Colonic mucosa (tissue), 4 donors: ENCODE data around the gene TGM4. TPM values are rescaled to one million over a fixed set of nuclear protein-coding genes. Genes with fewer than 3 reads are reported as not detected.

Experiments
- DNase-seq: peaks from one replicate; pipeline ENCODE4 v3.0.0-alpha.2; 2020
- H3K27ac ChIP-seq: fragments of 200-600 bp; one replicate; pipeline ENCODE4 v1.8.0; 2021
- H3K27me3 ChIP-seq: fragments of 200-600 bp; one replicate; pipeline ENCODE4 v1.8.0; 2021
- H3K36me3 ChIP-seq: fragments of 200-600 bp; one replicate; pipeline ENCODE4 v1.8.0; 2021
- H3K4me1 ChIP-seq: fragments of 200-600 bp; one replicate; pipeline ENCODE4 v1.8.0; 2021; ENCODE audit warnings: mild to moderate bottlenecking
- H3K4me3 ChIP-seq: fragments of 200-600 bp; one replicate; pipeline ENCODE4 v1.8.0; 2021
- H3K9ac ChIP-seq, 2 donors: one replicate each; pipeline ENCODE4 v1.7.0; 2013; ENCODE audit warnings: control low read depth in 2 of 2, low read depth in 2 of 2, low read length in 2 of 2
- H3K9me3 ChIP-seq: fragments of 200-600 bp; one replicate; pipeline ENCODE4 v1.8.0; 2021
- intact Hi-C: fragments of 100-400 bp; cut with DNase I; formaldehyde crosslinking; loops from one replicate; pipeline ENCODE4 v1.14.1; 2022
- total RNA-seq, 2 donors: library from RNA; stranded (reverse); fragmentation: NEBNext Ultra II Directional in 1 of 2; extraction: Animal tissue kit (Norgen Biotek cat#: 25700) in 1 of 2; gene quantifications; one replicate each; pipeline ENCODE4 v1.2.1, GENCODE V29; 2021
- TF ChIP-seq, protein P1 (sequence below): fragments of 200-600 bp; IDR thresholded peaks from one replicate; pipeline ENCODE4 v1.8.0; 2022; ENCODE audit warnings: antibody characterized with exemption, mild to moderate bottlenecking
- donor health status: healthy.
- donor health status: DM: no; HTN: no; CAD: no.
- donor health status: DM: no; HTN: no; CAD: no.

TGM4 gene
- total RNA-seq, 2 donors from 2014 or later, result not detected

DNA sequence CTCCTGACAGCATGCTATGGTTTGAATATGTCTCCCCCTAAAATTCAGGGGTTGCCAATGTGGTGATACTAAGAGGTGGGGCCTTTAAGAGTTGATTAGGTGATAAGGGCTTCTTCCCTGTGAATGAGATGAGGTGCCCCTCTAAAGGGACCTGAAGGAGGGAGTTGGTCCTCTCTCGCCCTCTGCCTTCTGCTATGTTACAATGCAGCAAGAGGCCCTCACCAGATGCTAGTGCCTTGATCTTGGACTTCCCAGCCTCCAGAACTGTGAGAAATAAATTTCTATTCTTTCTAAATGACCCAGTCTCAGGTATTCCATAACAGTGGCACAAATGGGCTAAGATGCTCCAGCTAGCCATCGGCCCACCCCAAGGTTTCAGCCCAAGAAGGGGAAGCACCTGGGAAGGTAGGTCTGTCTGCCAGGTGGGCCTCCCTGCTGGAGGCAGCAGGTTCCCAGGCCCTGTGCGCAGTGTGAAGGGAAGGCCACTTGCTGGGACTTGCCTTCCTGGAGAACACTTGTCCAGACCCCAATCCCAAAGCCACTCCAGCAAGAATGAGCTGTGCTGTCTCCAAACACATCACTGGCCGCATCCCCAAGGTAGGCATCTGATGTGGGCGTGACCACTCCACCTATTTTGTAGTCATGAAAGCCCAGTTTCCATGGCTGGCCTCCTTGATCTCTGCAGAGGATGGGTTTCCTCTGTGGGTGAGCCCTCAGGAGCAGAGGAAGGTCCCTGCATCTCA lies 9.0 kb downstream of the TGM4 start:
- no peak for DNase-seq
- Histone ChIP-seq H3K4me3 (no peak overlapping the region), H3K4me1 (no peaks in the 10 kb centered on the region), H3K36me3 (no peaks in the 10 kb centered on the region), H3K27me3 (no peaks in the 10 kb centered on the region), H3K9ac (no peak overlapping the region), H3K9me3 (no peaks in the 10 kb centered on the region), H3K27ac (no peak overlapping the region)
- TF ChIP-seq, protein P1, sequence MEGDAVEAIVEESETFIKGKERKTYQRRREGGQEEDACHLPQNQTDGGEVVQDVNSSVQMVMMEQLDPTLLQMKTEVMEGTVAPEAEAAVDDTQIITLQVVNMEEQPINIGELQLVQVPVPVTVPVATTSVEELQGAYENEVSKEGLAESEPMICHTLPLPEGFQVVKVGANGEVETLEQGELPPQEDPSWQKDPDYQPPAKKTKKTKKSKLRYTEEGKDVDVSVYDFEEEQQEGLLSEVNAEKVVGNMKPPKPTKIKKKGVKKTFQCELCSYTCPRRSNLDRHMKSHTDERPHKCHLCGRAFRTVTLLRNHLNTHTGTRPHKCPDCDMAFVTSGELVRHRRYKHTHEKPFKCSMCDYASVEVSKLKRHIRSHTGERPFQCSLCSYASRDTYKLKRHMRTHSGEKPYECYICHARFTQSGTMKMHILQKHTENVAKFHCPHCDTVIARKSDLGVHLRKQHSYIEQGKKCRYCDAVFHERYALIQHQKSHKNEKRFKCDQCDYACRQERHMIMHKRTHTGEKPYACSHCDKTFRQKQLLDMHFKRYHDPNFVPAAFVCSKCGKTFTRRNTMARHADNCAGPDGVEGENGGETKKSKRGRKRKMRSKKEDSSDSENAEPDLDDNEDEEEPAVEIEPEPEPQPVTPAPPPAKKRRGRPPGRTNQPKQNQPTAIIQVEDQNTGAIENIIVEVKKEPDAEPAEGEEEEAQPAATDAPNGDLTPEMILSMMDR, result no peak
- intact Hi-C loops, result no loop called here

DNA sequence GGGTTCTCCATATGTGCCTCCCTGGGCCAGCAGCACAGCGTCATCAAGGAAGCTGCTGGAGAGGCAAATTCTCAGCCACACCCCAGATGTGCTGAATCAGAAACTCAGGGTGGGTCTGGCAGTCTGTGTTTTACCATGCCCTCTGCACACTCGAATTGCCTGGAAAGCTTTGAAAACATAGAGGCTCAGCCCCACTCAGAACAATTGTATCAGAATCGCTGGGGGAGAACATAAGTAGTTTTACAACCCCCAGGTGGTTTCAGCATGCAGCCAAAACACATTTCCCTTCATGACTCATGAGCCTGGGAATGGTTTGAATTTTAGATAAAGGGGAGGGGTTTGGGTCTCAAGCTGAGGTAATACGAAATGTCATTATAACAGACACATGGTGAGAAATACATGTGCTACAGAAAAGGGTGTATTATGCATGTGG lies 9.6 kb downstream of the TGM4 start:
- Histone ChIP-seq H3K4me3 (no peak overlapping the region), H3K27me3 (no peaks in the 10 kb centered on the region), H3K9ac (no peak overlapping the region), H3K36me3 (no peaks in the 10 kb centered on the region), H3K9me3 (no peaks in the 10 kb centered on the region), H3K4me1 (no peaks in the 10 kb centered on the region), H3K27ac (no peak overlapping the region)
- intact Hi-C loops, result no loop called here
- DNase-seq, result no peak
- TF ChIP-seq, protein P1, result no peak

DNA sequence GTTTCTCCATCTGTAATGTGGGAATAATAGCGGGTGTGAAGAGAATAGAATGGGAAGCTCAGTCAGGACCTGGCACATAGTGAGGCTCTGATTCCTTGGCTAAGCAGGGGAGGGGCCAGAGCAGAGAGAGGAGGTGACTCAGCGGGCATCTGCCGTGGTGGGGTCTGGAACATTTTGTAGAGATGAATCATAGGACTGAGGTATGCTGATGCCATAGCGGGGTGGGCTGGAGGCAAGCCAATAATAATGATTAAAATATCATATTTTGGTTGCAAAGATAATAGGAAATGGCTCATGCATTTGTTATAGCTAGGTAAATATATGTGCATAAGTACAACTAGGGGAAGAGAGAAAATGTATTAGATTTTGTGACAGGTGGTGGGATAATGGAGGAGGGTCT lies 11.2 kb downstream of the TGM4 start:
- DNase-seq, result no peak
- intact Hi-C loops, result no loop called here

DNA sequence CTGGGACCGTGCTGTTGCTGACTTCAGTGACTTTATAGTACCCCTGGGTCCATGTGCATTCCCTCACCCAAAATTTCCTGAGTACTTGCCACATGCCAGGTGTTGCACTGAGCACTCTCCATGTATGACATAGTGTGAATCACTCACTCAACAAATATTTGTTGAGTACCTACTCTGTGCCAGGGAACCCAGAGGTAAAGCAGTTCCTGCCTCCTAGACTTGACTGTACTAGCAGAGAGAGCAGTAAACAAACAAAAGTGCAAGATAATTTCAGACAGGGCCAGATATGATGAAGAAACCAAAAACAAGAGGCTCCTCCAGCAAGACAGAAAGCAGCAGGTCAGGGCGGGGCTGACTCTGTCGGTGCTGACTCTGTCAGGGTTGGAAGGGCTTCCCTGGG lies 12.2 kb downstream of the TGM4 start:
- TF ChIP-seq, protein P1, result no peak
- intact Hi-C loops, result no loop called here
- no peaks in the 10 kb centered on the region for H3K4me1 ChIP-seq
- H3K4me3 ChIP-seq, result no peak overlapping the region
- DNase-seq, result no peak
- no peaks in the 10 kb centered on the region for H3K36me3 ChIP-seq
- no peak overlapping the region for H3K9ac ChIP-seq
- no peaks in the 10 kb centered on the region for H3K27me3 ChIP-seq
- H3K27ac ChIP-seq, result no peak overlapping the region
- no peaks in the 10 kb centered on the region for H3K9me3 ChIP-seq

More for the DNA sequence above, 11.2 kb downstream of the TGM4 start:
- Histone ChIP-seq H3K27ac (no peak overlapping the region), H3K9ac (no peak overlapping the region), H3K9me3 (no peaks in the 10 kb centered on the region), H3K4me3 (no peak overlapping the region), H3K36me3 (no peaks in the 10 kb centered on the region), H3K27me3 (no peaks in the 10 kb centered on the region), H3K4me1 (no peaks in the 10 kb centered on the region)
- TF ChIP-seq, protein P1, result no peak

DNA sequence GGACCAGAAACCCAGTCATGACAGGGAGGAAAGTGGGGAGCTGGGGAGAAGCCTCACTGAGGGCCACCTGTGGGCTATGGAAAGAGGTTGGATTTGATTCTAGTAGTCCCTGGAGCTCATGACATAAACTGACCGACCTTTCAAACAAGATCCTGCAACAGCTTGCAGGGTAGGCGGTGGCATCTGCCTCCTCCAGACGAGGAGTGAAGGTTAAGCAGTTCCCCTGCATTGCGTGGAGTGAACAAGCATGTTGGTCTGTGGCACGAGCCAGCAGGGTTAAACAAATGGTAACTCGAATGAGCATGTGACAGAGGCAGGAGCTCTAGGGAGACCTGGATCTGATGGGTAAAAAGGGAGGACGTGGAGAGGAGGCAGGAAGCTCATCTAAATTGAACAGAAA lies 12.7 kb downstream of the TGM4 start:
- H3K36me3 ChIP-seq, result no peaks in the 10 kb centered on the region
- DNase-seq, result no peak
- intact Hi-C loops, result no loop called here
- H3K4me1 ChIP-seq, result no peaks in the 10 kb centered on the region
- H3K27ac ChIP-seq, result no peak overlapping the region
- no peaks in the 10 kb centered on the region for H3K27me3 ChIP-seq
- H3K4me3 ChIP-seq, result no peak overlapping the region
- H3K9me3 ChIP-seq, result no peaks in the 10 kb centered on the region
- no peak overlapping the region for H3K9ac ChIP-seq
- TF ChIP-seq, protein P1, result no peak
